HepG2 (cell line): ENCODE measurements around the gene PRXL2B. TPM values are rescaled to one million over a fixed set of nuclear protein-coding genes. Genes with fewer than 3 reads are reported as not detected.

Experiments
- ATAC-seq: fragments of 200-7000 bp; cut with Tn5 transposase; 3 replicates; pipeline ENCODE4 v1.9.1; 2020; ENCODE audit warnings: mild to moderate bottlenecking, moderate library complexity
- BruUV-seq: library from RNA; stranded (reverse); fragments of 400-500 nt; replicated peaks from 2 replicates; lab custom pipeline; 2021; lab: Mats Ljungman, UMichigan
- CTCF ChIA-PET: fragments of 300-600 bp; formaldehyde crosslinking; extraction: SDS; loops from one replicate; lab custom pipeline; 2021; ENCODE audit warnings: low total read pairs, inconsistent platforms, low intra/inter-chr PET ratio; lab: Yijun Ruan, JAX
- POLR2A ChIA-PET: fragments of 350-600 bp; sonication (Branson Sonifier 250); formaldehyde crosslinking; loops from one replicate; lab custom pipeline; 2020; ENCODE audit warnings: antibody characterized with exemption, inconsistent platforms; lab: Yijun Ruan, JAX
- DNase-seq: peaks from one replicate; pipeline ENCODE4 v3.0.0-alpha.2; 2015; ENCODE audit warnings: low spot score
- FAIRE-seq: peaks from 3 replicates; lab custom pipeline; 2011; peaks lifted over from hg19 to GRCh38; lab: Jason Lieb, UNC
- H2AFZ ChIP-seq: one replicate; pipeline ENCODE4 v1.6.1; 2011; ENCODE audit warnings: low read length, inconsistent platforms
- H3K27ac ChIP-seq: fragments of 300-600 bp; 3 replicates; pipeline ENCODE4 v1.8.0; 2011; ENCODE audit warnings: mixed run types, mild to moderate bottlenecking, mixed read lengths, low read length, inconsistent platforms; ENCODE audit not compliant: insufficient read depth; ENCODE audit errors: extremely low read length
- H3K27me3 ChIP-seq, 2 experiments: fragments of 200-600 bp in 1 of 2; 2 replicates in 1 of 2; 3 replicates in 1 of 2; pipeline versions ENCODE4 v1.6.0 to v1.8.0; 2011; ENCODE audit warnings: low read length in 2 of 2, mild to moderate bottlenecking in 2 of 2, moderate library complexity in 2 of 2, inconsistent platforms in 1 of 2; ENCODE audit not compliant: insufficient read depth in 2 of 2, control insufficient read depth in 1 of 2
- H3K36me3 ChIP-seq, 2 experiments: fragments of 200-600 bp in 1 of 2; replicated peaks in 1 of 2; 2 replicates in 1 of 2; 3 replicates in 1 of 2; pipeline versions ENCODE4 v1.5.1 to v1.8.0; 2011; ENCODE audit warnings: low read length in 2 of 2, inconsistent platforms in 1 of 2; ENCODE audit not compliant: insufficient read depth in 2 of 2, control insufficient read depth in 1 of 2
- H3K4me1 ChIP-seq: 2 replicates; pipeline ENCODE4 v1.5.1; 2012; ENCODE audit warnings: low read length, inconsistent platforms; ENCODE audit not compliant: insufficient read depth
- H3K4me2 ChIP-seq: 2 replicates; pipeline ENCODE4 v1.6.0; 2011; ENCODE audit warnings: low read depth, low read length, inconsistent platforms
- H3K4me3 ChIP-seq, 3 experiments: fragments of 200-600 bp in 1 of 3; sonication (generic), shearing (Covaris generic) in 1 of 3; replicated peaks in 1 of 3; 2 replicates each; pipeline ENCODE4 v1.5.1; 2011 to 2016; ENCODE audit warnings: low read length in 3 of 3, inconsistent platforms in 2 of 3, low read depth in 2 of 3, mild to moderate bottlenecking in 2 of 3, control low read depth in 1 of 3, mixed read lengths in 1 of 3; ENCODE audit not compliant: insufficient read depth in 1 of 3
- H3K79me2 ChIP-seq: one replicate; pipeline ENCODE4 v1.6.1; 2011; ENCODE audit warnings: low read length, inconsistent platforms; ENCODE audit not compliant: insufficient read depth
- H3K9ac ChIP-seq: 2 replicates; pipeline ENCODE4 v1.6.0; 2011; ENCODE audit warnings: mild to moderate bottlenecking, low read depth, low read length, inconsistent platforms; ENCODE audit not compliant: insufficient read depth
- H3K9me3 ChIP-seq: 2 replicates; pipeline ENCODE4 v1.5.1; 2012; ENCODE audit warnings: mild to moderate bottlenecking, low read length
- H4K20me1 ChIP-seq: 2 replicates; pipeline ENCODE4 v1.6.0; 2011; ENCODE audit warnings: inconsistent platforms, mild to moderate bottlenecking, low read length, moderate library complexity; ENCODE audit not compliant: insufficient read depth
- CAMTA2 ChIP-seq: sonication (generic); formaldehyde crosslinking; IDR thresholded peaks from 2 replicates; pipeline ENCODE4 v1.4.0; 2020; ENCODE audit warnings: mild to moderate bottlenecking, missing genetic modification reagents, borderline replicate concordance
- CBX5 ChIP-seq: sonication (generic); formaldehyde crosslinking; IDR thresholded peaks from 2 replicates; pipeline ENCODE4 v1.4.0; 2020; ENCODE audit warnings: missing genetic modification reagents, borderline replicate concordance
- CHD2 ChIP-seq: IDR thresholded peaks from 2 replicates; pipeline ENCODE4 v1.6.1; 2011; ENCODE audit warnings: low read depth, low read length, improper control_type of control experiment
- GABPA ChIP-seq, 2 experiments: IDR thresholded peaks; 2 replicates each; pipeline ENCODE4 v1.6.1; 2011 to 2016; ENCODE audit warnings: low read depth in 2 of 2, low read length in 1 of 2, missing biosample characterization in 1 of 2, missing genetic modification characterization in 1 of 2
- JDP2 ChIP-seq: sonication (generic); formaldehyde crosslinking; IDR thresholded peaks from 2 replicates; pipeline ENCODE4 v1.8.1; 2022; ENCODE audit warnings: missing genetic modification reagents, borderline replicate concordance
- KDM1A ChIP-seq: IDR thresholded peaks from 2 replicates; pipeline ENCODE4 v1.6.1; 2016; ENCODE audit warnings: missing compliant biosample characterization
- PAX8 ChIP-seq: sonication (generic); formaldehyde crosslinking; IDR thresholded peaks from 2 replicates; pipeline ENCODE4 v1.8.0; 2022; ENCODE audit warnings: mild to moderate bottlenecking, missing genetic modification reagents, borderline replicate concordance
- SMARCE1 ChIP-seq: fragments of 450-650 bp; IDR thresholded peaks from 2 replicates; pipeline ENCODE4 v1.6.1; 2017; ENCODE audit warnings: borderline replicate concordance
- ZFP82 ChIP-seq: sonication (generic); formaldehyde crosslinking; IDR thresholded peaks from 2 replicates; pipeline ENCODE4 v1.5.1; 2020; ENCODE audit warnings: mild to moderate bottlenecking, missing genetic modification reagents, borderline replicate concordance
- ZNF10 ChIP-seq: sonication (generic); formaldehyde crosslinking; IDR thresholded peaks from 2 replicates; pipeline ENCODE4 v1.4.0; 2020; ENCODE audit warnings: mild to moderate bottlenecking, low read depth, missing genetic modification reagents, borderline replicate concordance
- ZNF292 ChIP-seq: sonication (generic); formaldehyde crosslinking; IDR thresholded peaks from 2 replicates; pipeline ENCODE4 v1.8.1; 2022; ENCODE audit warnings: mild to moderate bottlenecking, low read depth, missing genetic modification reagents, borderline replicate concordance
- ZNF709 ChIP-seq: sonication (generic); formaldehyde crosslinking; IDR thresholded peaks from 2 replicates; pipeline ENCODE4 v1.5.0; 2020; ENCODE audit warnings: mild to moderate bottlenecking, missing genetic modification reagents
- WGBS: methylation state at CpG from one replicate; pipeline ENCODE4 v1.1.6; 2017; ENCODE audit warnings: low lambda C conversion rate; 5-methylcytosine and 5-hydroxymethylcytosine counted together
- in situ Hi-C: cut with HindIII; loops from 2 replicates; pipeline ENCODE4 v1.10.0; 2017; ENCODE audit warnings: low pct_unique_long_range_greater_than_20kb; ENCODE audit not compliant: extremely low pct_ligation_motif_present
- intact Hi-C: fragments of 100-400 bp; cut with micrococcal nuclease; formaldehyde crosslinking; loops from one replicate; pipeline ENCODE4 v1.10.0; 2022; ENCODE audit not compliant: unreplicated experiment
- polyA plus RNA-seq, 8 experiments: library from polyadenylated mRNA; depleted of rRNA in 3 of 8; stranded (reverse) in 7 of 8; unstranded in 1 of 8; fragments of >200 nt; fragmentation: Illumina TruSeq in 4 of 8; extraction: Trizol in 4 of 8; gene quantifications; 2 replicates each; pipeline versions ENCODE4 v1.2.1 to v1.2.3, GENCODE V29; 2011 to 2016; ENCODE audit warnings: low read depth in 4 of 8, missing spikeins in 1 of 8, mixed read lengths in 1 of 8; ENCODE audit not compliant: insufficient read depth in 1 of 8
- total RNA-seq, 5 experiments: library from RNA; depleted of rRNA; stranded (reverse); fragments of >200 nt; fragmentation: Illumina TruSeq; extraction: Trizol; gene quantifications; 2 replicates each; pipeline ENCODE4 v1.2.3, GENCODE V29; 2016; ENCODE audit warnings: low read depth in 1 of 5
- TF ChIP-seq, protein P1 (sequence below): fragments of 450-650 bp; IDR thresholded peaks from 2 replicates; pipeline ENCODE4 v1.6.1; 2017
- TF ChIP-seq, protein P2 (sequence below): sonication (generic); formaldehyde crosslinking; IDR thresholded peaks from 2 replicates; pipeline ENCODE4 v1.4.0; 2020; ENCODE audit warnings: low read depth, mild to moderate bottlenecking, missing genetic modification reagents
- TF ChIP-seq, protein P3 (sequence below): sonication (generic); formaldehyde crosslinking; IDR thresholded peaks from 2 replicates; pipeline ENCODE4 v1.4.0; 2020; ENCODE audit warnings: missing genetic modification reagents

The PRXL2B gene
- total and polyA plus RNA-seq, 2 of the 13 experiments (the other 11 are each of a cell fraction or from before 2014, with no cell fraction given), result 16.8 to 22.1 TPM

DNA sequence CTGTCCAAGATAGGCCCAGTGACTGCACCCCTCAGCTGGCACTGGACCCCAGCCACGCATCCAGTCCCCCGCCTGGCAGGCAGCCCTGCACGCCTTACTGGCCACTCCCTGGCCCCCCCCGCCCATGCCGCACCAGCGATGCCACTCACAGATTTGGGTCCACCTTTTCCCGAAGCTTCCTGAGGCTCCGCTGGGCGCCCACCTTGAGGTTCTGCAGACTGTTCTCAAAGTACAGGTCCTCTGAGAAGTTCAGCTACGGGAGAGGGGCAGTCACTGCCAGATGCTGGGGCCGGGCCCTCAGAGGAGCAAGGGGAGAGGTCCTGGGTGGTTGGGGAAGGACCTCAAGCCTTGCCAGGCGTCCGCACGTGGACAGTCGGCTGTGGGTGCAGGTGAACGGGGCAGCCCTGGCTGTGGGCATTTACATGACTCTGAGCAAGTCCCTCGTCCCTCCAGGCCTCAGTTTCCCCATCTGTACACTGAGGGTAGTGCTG is 8.1 kb downstream of the PRXL2B start:
- DNase-seq, result no peak
- intact Hi-C loops, result no loop called here
- no peak for TF ChIP-seq CBX5
- FAIRE-seq, result no peak
- no peaks in the 10 kb centered on the region for H3K36me3 ChIP-seq
- no peaks in the 10 kb centered on the region for H4K20me1 ChIP-seq
- no peaks in the 10 kb centered on the region for H3K9me3 ChIP-seq
- ATAC-seq, result no peak
- peaks cover 8 to 47% of the 10 kb centered on the region in 2 experiments; a peak in 4 of 5 replicates for H3K27me3 ChIP-seq
- ChIA-PET POLR2A (no interaction called here), CTCF (no interaction called here)
- no peak overlapping the region for H3K9ac ChIP-seq
- H3K79me2 ChIP-seq, result no peaks in the 10 kb centered on the region
- no TSS peak for BruUV-seq
- no peak overlapping the region for H3K27ac ChIP-seq
- no peak overlapping the region for H3K4me3 ChIP-seq
- no peak overlapping the region for H2AFZ ChIP-seq
- no peak overlapping the region for H3K4me2 ChIP-seq
- peaks cover 12% of the 10 kb centered on the region for H3K4me1 ChIP-seq
- 50% methylated on average over 6 of the region's 17 CpGs for WGBS
- in situ Hi-C loops, result no loop called here

DNA sequence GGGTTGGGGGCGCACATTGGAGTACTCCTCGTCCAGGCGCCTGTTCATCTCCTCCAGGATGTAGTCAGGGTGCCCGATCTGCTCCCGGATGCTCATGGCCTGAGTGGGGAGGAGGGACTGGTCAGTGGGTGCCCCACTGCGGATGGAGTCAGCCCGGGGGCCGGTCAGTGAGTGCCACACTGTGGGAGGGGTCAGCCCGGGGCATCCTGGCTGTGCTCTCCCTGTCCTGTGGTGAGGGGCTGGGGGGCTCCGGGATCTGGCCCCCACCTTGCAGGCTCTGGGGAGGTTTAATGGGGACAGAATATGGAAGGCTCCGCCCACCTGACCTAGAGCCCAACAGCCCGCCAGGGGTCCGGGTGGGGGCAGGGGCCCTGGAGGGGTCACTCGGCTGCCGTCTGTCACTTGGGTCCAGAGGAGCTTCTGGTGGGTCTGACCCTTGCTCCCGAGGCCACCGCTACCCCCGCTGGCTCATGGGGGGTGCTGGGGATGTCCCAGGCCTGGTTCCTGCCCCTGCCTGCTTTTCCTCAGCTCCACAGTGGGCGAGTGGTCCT is 8.8 kb downstream of the PRXL2B start:
- H3K4me3 ChIP-seq, result no peak overlapping the region
- H2AFZ ChIP-seq, result no peak overlapping the region
- no peaks in the 10 kb centered on the region for H3K36me3 ChIP-seq
- H3K4me1 ChIP-seq, result peaks cover 12% of the 10 kb centered on the region
- CTCF ChIA-PET, result no interaction called here
- H4K20me1 ChIP-seq, result no peaks in the 10 kb centered on the region
- no peak for FAIRE-seq
- no TSS peak for BruUV-seq
- peaks cover 8 to 47% of the 10 kb centered on the region in 2 experiments; a peak in 4 of 5 replicates for H3K27me3 ChIP-seq
- intact Hi-C loops, result no loop called here
- no peaks in the 10 kb centered on the region for H3K9me3 ChIP-seq
- POLR2A ChIA-PET, result no interaction called here
- in situ Hi-C loops, result no loop called here
- no peak overlapping the region for H3K27ac ChIP-seq
- no peak for ATAC-seq
- DNase-seq, result no peak
- H3K9ac ChIP-seq, result no peak overlapping the region
- no peak overlapping the region for H3K4me2 ChIP-seq
- 100% methylated on average over 1 of the region's 19 CpGs for WGBS
- H3K79me2 ChIP-seq, result no peaks in the 10 kb centered on the region
- TF ChIP-seq ZNF292 (no peak), CHD2 (no peak), ZNF709 (CRISPR knock-in tag) (no peak), GABPA (IDR thresholded peaks at IDR 0.05; ENCODE audit: low read depth, low read length) (no peak), GABPA (CRISPR knock-in tag; IDR thresholded peaks at IDR 0.05; ENCODE audit: low read depth) (no peak), KDM1A (no peak), JDP2 (CRISPR knock-in tag) (no peak), ZFP82 (CRISPR knock-in tag) (no peak), CAMTA2 (no peak), ZNF10 (no peak), PAX8 (CRISPR knock-in tag) (no peak), SMARCE1 (no peak)
- TF ChIP-seq, protein P1, sequence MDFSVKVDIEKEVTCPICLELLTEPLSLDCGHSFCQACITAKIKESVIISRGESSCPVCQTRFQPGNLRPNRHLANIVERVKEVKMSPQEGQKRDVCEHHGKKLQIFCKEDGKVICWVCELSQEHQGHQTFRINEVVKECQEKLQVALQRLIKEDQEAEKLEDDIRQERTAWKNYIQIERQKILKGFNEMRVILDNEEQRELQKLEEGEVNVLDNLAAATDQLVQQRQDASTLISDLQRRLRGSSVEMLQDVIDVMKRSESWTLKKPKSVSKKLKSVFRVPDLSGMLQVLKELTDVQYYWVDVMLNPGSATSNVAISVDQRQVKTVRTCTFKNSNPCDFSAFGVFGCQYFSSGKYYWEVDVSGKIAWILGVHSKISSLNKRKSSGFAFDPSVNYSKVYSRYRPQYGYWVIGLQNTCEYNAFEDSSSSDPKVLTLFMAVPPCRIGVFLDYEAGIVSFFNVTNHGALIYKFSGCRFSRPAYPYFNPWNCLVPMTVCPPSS, result no peak
- TF ChIP-seq, protein P2, sequence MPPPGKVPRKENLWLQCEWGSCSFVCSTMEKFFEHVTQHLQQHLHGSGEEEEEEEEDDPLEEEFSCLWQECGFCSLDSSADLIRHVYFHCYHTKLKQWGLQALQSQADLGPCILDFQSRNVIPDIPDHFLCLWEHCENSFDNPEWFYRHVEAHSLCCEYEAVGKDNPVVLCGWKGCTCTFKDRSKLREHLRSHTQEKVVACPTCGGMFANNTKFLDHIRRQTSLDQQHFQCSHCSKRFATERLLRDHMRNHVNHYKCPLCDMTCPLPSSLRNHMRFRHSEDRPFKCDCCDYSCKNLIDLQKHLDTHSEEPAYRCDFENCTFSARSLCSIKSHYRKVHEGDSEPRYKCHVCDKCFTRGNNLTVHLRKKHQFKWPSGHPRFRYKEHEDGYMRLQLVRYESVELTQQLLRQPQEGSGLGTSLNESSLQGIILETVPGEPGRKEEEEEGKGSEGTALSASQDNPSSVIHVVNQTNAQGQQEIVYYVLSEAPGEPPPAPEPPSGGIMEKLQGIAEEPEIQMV (CRISPR knock-in tag), result no peak
- TF ChIP-seq, protein P3, sequence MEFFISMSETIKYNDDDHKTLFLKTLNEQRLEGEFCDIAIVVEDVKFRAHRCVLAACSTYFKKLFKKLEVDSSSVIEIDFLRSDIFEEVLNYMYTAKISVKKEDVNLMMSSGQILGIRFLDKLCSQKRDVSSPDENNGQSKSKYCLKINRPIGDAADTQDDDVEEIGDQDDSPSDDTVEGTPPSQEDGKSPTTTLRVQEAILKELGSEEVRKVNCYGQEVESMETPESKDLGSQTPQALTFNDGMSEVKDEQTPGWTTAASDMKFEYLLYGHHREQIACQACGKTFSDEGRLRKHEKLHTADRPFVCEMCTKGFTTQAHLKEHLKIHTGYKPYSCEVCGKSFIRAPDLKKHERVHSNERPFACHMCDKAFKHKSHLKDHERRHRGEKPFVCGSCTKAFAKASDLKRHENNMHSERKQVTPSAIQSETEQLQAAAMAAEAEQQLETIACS (CRISPR knock-in tag), result no peak
